CD4-positive, alpha-beta T cell treated with Interleukin-2 at 100 ng/mL for 4 hours (primary cell): Measurements from ENCODE around the gene ADAMTS12.

ENCODE experiments used
- DNase-seq: peaks from one replicate; pipeline ENCODE4 v3.0.0-alpha.2; 2020; ENCODE audit warnings: low spot score

ADAMTS12 gene

GRCh38 chr5:33474931-33475499, 416.8 kb downstream of the ADAMTS12 start:
- DNase-seq = no peak

GRCh38 chr5:33474004-33474403, 417.8 kb downstream of the ADAMTS12 start:
- DNase-seq = no peak
